Measurements from ENCODE around the gene CEP68.

CEP68 gene

DNA sequence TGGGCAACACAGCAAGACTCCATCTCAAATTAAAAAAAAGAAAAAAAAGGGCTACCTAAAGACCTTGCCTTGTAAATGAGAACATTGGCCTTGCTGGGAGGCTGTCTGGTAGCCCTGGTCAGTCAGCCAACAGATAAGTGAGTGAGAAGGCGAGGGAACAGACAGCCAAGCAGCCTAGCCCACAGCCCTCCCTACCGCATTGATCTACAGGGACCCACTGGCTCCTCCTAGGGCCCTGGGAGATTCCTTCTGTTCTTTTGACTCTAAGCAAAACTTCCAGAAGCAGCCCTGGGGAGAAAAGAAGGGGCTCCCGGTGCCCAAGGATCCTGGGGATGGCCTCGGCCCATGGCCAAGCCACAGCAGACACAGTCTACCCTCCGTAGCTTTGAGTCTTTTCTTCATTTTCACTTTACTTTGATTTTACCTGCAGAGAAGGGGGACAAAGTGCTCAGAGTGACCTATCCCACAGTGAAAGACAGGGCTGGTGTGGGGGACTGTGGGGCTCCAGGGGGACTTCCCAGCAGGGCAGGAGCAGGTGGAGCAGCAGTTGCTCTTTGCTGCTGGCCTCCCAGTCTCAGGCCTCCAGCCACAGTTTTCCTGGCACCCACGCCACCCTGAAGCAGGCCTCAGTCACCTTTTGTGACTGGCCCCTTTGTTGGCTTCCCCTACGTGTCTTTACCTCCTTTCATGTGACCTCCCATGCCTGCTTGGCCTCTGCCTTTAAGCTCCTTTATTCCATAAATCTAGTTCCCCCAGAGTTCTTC, 5.1 kb downstream of the CEP68 start:
- no peak for DNase-seq

DNA sequence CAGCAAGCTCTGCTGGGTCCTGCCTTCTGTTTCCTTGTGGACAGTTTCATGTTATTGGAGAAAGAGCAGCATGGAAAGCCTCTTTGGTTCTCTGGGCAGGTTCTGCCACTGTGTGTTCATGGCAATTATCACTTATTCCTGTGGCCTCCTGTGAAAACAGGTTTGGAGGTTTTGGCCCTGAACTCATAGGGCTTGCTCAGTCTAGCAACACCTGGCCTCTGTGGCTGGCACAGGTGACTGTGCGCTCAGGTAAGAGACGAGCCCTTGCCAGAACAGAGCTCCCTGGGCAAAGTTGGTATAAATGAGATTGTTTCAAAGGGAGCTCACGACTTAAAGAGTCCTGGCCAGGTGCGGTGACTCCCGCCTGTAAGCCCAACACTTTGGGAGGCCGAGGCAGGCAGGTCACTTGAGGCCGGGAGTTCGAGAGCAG, 5.7 kb downstream of the CEP68 start:
- no peak for DNase-seq

DNA sequence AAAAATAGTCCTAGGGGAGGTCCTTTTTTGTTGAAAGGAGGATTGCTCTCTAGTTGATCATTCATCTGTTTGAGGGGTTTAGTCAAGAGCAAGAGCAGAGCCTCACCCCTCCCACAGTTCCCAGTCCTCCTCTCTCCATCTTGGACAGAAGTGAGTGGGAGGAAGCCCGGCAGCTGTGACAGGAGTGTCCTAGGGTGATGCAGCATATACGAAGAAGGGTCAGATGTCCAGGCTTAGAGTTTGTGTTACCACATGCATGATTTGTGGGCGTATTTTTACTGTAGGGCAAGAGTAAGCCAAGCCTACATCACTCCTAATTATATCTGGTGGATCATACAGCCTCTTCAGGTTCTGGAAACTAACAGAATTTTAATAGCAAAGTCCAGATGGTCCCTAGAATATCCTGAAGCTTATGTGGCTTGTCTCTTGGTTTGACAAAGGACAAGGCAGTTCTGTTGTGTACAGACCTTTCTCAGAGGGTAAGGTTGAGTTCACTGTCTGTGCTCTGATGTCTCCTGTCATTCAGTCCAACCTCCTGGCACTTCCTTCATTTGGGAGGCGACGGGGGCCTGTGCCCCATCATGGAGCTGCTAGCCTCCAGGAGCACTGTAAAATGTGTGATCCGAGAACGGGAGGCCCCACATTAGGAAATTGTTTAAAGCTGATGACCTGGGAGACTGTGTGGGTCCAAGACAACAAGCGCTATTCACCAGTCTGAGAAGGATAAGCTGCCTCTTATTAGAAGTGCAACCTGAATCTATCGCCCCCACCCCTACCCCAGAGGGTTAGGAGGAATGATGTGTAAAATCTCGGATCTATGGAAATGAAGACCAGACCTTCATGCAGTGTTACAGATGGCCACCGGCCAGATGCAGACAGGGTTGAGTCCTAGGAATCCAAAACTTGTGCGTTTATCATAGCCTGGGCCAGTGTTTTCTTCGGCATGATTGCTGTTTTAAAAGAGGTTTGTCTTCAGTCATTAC, 6.9 kb downstream of the CEP68 start:
- no peak for DNase-seq

DNA sequence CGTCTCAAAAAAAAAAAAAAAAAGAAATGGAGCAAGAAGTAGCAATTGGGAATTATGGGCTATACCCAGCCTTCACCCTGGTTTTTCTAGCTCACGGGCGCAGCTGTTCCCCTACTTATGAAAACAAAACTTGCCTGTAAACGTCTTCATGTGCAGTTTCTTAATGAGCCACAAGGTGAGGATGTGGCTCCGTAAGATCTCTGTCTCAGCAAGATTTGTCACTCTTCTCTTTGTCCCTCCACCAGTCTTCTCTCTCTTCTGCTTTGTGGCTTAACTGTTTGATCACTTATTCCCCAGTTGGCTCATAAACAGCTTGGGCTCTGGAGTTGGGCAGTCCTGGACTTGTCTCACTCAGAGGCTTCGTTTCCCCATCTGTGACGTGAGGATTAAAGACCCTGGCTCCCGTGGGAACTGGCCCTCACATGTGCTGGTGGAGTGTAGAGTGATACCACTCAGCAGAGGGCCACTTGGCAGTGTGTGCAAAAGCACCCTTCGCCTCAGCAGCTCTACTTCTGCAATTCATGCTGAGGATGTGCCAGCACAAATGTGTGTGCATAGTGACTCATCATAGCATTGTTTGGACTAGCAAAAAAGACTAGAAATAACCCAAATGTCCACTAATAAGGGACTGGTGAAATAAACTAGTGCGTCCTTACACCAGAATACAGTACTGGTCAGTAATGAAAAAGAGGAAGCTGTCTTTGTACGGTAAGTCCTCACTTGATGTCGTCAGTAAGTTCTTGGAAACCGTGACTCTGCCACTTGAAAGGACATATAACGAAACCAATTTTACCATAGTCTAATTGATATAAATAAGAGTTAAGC, 8.7 kb downstream of the CEP68 start:
- no peak for DNase-seq

DNA sequence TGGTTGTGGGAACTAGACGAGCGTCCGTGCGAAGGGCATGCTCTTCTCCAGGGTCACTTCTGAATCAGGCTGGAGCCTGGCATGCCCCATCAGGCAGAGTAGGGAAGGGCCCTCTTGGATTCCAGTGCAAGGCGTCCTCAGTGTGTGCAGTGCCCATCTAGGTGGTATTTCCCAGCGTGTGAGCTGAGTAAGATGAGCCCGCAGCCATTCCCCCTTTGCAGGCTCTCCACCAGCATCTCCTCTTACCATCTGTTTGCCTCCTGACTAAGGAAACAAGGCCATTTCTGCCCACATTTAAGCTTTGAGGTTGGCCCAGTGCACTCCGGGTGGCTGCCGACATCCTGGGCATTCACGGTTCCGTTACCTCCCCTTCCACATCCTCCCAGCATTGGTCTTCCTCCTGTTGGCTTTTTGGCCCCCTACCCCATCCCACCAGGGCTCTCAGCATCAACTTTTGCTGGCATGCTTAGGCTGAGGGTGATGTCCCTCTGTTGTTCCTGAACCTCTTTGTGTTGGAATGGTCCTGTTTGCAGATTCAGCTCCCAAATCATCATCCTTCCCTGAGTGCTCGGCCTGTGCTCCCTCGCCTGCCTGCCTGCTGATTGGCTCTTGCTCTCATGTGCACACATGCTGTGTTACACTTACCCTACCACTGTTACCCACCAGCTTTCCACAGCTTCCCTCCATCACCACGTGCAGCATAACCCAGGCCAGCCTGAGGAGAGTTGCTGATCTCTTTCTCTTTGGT, 11.8 kb downstream of the CEP68 start:
- DNase-seq: no peak

DNA sequence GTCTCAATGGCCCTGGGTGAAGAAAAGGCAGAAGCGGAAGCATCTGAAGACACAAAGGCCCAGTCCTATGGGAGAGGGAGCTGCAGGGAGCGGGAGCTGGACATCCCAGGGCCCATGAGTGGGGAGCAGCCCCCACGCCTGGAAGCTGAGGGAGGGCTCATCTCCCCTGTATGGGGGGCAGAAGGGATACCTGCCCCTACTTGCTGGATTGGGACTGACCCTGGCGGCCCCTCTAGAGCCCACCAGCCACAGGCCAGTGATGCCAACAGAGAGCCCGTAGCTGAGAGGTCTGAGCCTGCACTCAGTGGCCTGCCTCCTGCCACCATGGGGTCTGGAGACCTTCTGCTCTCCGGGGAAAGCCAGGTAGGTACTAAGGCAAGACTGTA, 13.2 kb downstream of the CEP68 start:
- DNase-seq: no peak

DNA sequence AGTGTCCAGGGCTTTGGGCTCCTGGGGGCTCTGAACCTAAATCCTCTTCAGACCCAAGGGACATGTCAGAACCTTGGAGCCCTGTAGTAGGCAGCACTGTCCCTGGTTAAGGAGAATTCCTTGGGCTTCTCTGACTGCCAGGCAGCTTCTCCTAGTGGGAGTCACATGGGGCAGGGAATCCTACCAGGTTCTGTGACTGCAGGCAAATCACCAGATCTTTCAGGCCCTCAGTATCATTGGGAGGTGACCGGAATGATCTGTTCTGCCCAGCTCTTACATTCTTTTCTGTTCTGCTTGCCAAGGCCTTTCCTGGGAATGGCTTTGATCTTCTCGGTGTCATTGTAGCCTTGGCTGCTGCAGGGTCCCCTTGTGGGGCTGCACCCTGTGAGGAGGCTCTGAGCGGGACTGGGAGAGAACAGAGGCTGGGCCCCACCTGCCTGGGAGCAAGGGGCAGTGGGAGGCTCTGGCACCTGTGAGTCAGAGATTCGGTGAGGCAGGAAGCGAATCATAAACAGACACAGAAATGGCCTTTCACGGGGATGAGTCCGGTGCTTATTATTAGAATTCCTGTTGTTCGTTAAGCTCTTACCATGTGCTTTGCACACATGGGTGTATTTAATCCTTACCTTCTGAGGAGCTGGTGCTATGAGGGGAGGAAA, 14.1 kb downstream of the CEP68 start:
- no peak for DNase-seq

DNA sequence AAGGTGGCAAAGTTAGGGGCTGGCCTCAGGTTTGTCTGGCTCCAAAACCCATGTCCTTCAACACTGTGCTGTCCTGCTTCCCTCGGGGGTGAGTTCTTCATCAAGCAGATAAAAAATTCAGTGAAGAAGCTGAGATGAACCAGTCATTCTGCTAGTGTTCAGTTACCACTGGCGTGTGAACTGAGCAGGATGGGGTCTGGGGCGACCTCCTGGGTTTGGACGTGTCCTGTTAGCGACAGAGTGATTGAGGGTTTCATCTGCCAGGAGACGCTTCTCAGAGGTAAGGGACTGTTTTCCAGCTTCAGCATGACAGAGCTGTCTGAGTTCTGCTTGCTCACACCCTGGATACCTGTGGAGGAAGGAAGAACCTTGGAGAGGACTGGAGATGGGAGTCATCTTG, 14.6 kb downstream of the CEP68 start:
- no peak for DNase-seq

DNA sequence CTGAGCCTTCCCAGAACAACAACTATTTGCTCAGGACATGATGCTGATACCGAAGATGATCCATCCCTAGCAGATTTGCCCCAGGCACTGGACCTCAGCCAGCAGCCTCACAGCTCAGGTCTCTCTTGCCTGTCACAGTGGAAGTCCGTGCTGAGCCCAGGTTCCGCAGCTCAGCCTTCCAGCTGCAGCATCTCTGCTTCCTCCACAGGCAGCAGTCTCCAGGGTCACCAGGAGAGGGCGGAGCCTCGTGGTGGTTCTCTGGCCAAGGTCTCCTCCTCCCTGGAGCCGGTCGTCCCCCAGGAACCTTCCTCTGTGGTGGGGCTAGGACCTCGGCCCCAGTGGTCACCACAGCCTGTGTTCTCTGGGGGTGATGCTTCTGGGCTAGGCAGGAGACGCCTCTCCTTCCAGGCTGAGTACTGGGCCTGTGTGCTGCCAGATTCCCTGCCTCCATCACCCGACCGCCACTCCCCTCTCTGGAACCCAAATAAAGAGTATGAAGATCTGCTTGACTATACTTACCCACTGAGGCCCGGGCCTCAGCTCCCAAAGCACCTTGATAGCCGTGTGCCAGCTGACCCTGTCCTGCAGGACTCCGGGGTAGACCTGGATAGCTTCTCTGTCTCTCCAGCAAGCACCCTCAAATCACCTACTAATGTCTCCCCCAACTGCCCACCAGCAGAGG, 15.4 kb downstream of the CEP68 start:
- DNase-seq: no peak

DNA sequence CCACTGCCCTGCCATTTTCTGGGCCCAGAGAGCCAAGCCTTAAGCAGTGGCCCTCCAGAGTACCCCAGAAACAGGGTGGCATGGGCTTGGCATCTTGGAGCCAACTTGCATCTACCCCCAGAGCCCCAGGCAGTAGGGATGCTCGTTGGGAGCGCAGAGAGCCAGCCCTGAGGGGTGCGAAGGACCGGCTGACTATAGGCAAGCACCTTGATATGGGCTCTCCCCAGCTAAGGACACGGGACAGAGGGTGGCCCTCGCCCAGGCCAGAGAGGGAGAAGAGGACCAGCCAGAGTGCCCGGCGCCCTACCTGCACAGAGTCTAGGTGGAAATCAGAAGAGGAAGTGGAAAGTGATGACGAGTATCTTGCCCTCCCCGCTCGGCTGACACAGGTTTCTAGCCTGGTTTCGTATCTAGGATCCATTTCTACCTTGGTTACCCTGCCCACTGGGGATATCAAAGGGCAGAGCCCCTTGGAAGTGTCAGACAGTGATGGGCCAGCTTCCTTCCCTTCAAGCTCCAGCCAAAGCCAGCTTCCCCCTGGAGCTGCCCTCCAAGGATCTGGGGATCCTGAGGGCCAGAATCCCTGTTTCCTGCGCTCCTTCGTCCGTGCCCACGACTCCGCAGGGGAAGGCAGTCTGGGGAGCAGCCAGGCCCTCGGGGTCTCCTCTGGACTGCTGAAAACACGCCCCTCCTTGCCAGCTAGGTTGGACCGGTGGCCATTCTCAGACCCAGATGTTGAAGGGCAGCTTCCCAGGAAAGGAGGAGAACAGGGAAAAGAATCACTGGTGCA, 16.2 kb downstream of the CEP68 start:
- DNase-seq: no peak

DNA sequence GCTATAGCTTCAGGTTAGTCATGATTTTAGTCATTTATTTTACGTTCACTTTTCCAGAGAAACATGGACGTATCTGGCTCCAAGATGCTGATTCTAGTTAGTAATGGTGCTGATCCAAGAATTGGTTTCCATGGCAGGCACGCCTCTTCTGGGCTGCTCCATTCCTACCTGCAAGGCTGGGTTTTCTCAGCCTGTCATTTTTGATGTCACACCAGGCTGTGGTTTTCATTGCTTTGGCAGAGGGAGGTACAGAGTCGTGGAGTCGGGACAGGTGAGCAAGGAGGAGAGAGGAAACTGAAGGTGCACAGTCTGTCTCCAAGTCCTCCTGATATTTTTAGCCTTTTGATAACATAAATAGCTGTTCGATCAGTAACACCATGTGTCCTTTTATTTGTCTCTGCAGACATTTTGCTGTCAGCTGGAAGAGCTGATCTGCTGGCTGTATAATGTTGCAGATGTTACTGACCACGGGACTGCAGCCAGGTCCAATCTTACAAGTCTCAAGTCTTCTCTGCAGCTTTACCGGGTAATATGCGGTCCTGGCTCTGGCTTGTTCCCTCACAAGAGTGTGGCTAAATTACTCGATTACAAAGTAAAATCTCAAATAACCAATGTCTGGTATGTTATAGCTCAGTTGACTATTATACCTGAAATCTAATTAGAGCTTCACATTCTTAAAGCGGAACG, 17.8 kb downstream of the CEP68 start:
- DNase-seq: no peak

DNA sequence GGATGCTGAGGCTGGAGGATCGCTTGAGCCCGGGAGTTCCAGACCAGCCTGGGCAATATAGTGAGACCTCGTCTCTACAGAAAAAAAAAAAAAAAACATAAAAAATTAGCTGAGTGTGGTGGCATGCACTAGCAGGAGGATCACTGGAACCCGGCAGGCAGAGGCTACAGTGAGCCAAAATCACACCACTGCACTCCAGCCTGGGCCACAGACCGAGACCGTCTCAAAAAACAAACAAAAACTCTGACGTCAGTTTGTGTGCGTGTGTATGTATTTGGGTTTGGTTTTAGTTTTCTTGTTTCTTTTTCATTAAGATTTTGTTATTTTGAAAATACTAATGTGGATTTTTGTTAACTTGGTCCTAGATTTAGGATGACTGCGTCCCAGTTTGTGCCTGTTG, 19.0 kb downstream of the CEP68 start:
- DNase-seq: no peak

DNA sequence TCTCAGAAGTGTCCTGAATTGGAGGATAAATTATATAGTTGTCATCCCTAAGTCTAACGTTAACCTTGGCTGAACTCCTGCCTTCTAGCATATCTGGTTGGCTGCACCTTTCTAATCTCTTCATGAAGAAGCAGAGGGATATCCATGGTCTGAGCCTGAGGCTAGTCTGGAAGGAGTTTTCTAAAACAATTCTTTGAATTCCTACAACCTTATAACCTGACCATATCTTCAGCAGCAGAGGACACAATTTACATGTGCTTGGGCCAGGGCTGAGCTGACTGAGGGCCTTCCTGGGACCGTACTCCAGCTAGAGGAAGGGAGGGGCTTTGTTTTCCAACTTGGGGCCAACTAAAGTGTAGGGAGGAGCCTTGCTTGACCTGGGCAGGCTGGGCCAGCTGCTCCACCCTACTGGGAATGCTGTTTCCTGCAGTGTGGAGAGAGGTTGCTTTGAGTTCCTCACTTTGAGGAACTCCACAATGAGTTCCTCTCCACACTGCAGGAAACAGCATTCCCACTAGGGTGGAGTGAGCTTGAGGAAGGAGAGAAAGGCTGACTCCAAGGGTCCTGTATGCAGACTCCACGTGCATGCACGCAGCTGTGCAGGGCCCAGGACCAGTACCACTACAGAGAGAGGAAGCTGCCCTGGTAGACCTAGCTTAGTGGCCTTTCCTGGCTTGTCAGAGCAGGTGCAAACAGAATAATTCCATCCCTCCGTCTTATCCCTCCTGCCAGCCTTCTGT, 19.6 kb downstream of the CEP68 start:
- no peak for DNase-seq

DNA sequence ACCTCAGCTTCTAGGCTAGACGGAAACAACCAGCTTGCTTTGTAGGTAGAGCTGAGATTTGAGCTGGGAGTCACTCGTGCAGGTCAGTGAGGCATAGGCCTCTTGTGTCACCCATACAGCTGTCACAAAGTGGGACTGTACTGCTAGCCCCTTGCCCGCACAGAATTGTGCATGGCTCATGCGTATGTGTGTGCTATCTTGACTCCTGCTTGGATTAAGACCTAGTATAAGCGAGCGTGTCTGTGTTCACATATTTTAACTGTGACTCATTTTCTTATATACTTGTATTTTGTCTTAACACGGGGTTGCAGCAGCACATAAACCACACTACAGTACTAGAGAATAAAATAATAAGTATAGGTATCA, 20.1 kb downstream of the CEP68 start:
- no peak for DNase-seq

DNA sequence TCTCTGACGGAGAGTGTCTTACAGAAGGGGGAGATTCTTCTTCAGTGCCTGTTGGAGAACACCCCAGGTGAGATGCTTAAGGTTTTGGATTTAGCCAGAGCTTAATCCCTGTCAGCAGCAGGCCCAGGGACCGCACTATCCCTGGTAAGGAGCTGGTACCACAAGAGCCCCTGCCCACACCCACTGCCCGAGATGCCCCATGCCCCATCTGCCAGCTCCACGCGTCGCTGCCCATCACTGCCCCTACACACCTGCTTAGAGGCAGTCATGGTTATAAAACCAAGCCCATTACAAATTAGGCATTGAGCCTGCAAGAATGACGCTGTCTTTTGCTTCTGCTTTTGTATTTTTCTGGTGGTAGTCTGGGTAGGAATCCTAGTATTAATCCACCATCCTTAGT, 21.7 kb downstream of the CEP68 start:
- no peak for DNase-seq

DNA sequence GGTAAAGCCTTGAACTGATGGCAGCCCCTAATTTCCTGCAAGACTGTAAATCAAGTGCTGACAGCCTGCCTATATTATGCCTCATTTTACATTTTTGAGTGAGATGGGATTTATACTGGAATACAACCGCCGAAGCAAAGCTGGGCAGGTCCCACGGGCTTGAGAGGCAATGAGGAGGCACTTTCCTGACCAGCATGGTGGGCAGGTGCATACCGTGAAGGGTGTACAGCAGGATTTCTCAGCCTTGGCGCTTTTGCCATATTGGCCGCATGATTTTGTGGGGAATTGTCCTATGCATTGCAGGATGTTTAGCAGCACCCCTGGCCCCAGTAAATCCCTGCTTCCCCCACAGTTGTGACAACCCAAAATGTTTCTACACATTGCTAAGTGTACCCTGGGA, 22.8 kb downstream of the CEP68 start:
- DNase-seq: no peak

DNA sequence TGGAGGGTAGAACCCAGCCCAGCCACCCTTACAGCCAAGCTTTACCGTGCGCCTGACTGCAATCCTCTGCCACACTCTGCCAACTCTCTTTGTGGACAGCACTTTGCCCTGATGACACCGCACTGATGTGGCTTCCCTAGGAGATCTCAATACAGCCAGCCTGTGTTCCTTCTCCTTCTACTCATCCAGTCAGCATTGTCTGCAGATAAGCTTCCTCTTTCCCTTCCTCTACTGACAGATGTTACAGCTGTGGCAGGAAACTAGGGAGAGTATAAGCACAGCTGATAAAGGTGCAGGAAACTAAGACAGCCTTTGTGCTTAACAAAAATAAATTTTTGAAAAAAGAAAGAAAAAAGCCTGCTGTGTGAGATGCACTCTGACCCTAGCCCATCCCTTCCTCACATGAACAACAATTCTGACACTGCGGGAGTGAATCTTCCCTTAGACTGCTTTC, 25.0 kb downstream of the CEP68 start:
- DNase-seq: no peak

DNA sequence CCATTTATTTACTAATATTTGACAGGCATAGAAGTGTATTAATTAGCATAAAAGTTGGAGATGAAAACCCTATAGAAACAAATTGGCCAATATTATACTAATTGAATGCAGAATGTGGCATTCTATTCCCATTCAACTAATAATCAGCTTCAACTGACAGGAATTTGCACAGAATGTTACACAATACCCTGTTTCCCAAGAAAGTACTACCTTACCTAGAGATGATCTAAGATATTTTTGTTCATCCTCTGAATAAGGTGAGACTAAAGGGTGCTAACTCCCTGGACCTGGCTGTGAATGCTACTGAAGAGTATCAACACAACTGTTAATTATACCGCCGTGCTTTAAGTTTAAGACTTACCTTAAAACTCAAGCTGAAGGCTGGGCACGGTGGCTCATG, 28.9 kb downstream of the CEP68 start:
- DNase-seq: no peak

DNA sequence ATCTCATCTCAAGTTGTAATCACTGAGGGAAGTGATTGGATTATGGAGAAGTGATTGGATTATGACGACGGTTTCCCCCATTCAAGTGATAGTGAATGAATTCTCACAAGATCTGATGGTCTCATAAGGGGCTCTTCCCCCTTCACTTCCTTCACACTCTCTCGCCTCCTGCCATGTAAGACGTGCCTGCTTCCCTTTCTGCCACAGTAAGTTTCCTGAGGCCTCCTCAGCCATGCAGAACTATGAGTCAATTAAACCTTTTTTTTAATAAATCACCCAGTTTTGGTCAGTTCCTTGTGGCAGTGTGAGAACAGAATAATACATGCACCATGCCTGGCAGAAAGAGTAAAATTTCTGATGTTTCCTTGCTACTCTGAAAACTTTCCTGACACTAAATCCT, 36.6 kb downstream of the CEP68 start:
- DNase-seq: no peak
